HG02852 (cell line): ENCODE measurements around the gene ALDH1B1.
"Not testable (repeated sequence)": the region's sequence is repeated elsewhere in the genome, so short reads cannot be mapped to it uniquely, and the experiment has no call there.

ENCODE experiments used
- ATAC-seq: cut with Tn5 transposase; IDR thresholded peaks from one replicate; pipeline ENCODE4 v1.9.1; 2021; ENCODE audit warnings: mild to moderate bottlenecking, moderate library complexity; ENCODE audit not compliant: unreplicated experiment

Gene ALDH1B1

GRCh38 chr9:38360839-38361472, 31.5 kb upstream of the ALDH1B1 start:
- ATAC-seq: no peak

GRCh38 chr9:38361473-38361850, 31.0 kb upstream of the ALDH1B1 start:
- ATAC-seq: no peak

GRCh38 chr9:38362852-38363588, 29.5 kb upstream of the ALDH1B1 start:
- peak; percentile 61 for ATAC-seq

- ATAC-seq: no peak
Observed at GRCh38 chr9:38363589-38363925, 28.9 kb upstream of the ALDH1B1 start.

GRCh38 chr9:38367898-38368297, 24.6 kb upstream of the ALDH1B1 start:
- no peak for ATAC-seq

- ATAC-seq: no peak
Observed at GRCh38 chr9:38368731-38369130, 23.8 kb upstream of the ALDH1B1 start.

- no peak for ATAC-seq
Observed at GRCh38 chr9:38370176-38370575, 22.3 kb upstream of the ALDH1B1 start.

GRCh38 chr9:38371495-38371894, 21.0 kb upstream of the ALDH1B1 start:
- ATAC-seq: no peak

GRCh38 chr9:38372762-38373619, 19.5 kb upstream of the ALDH1B1 start:
- no peak for ATAC-seq

GRCh38 chr9:38373679-38374078, 18.8 kb upstream of the ALDH1B1 start:
- no peak for ATAC-seq

GRCh38 chr9:38374847-38375571, 17.5 kb upstream of the ALDH1B1 start:
- no peak for ATAC-seq

GRCh38 chr9:38375572-38375963, 16.9 kb upstream of the ALDH1B1 start:
- no peak for ATAC-seq

- no peak for ATAC-seq
Observed at GRCh38 chr9:38376021-38376670, 16.4 kb upstream of the ALDH1B1 start.

GRCh38 chr9:38377336-38378083, 15.0 kb upstream of the ALDH1B1 start:
- not testable (repeated sequence) for ATAC-seq

GRCh38 chr9:38380230-38380871, 12.2 kb upstream of the ALDH1B1 start:
- no peak for ATAC-seq

- no peak for ATAC-seq
Observed at GRCh38 chr9:38380872-38381534, 11.5 kb upstream of the ALDH1B1 start.

- no peak for ATAC-seq
Observed at GRCh38 chr9:38382141-38382540, 10.4 kb upstream of the ALDH1B1 start.

- no peak for ATAC-seq
Observed at GRCh38 chr9:38384990-38385848, 7.3 kb upstream of the ALDH1B1 start.
